RWPE1 (cell line): ENCODE results near the gene C7orf57.
"Not testable (repeated sequence)": the region's sequence is repeated elsewhere in the genome, so short reads cannot be mapped to it uniquely, and the experiment has no call there.

Experiments used
- CTCF ChIA-PET: fragments of 350-600 bp; sonication (Branson Sonifier 250); formaldehyde crosslinking; extraction: SDS; loops from one replicate; lab custom pipeline; 2021; lab: Yijun Ruan, JAX
- POLR2A ChIA-PET: fragments of 400-600 bp; formaldehyde crosslinking; extraction: SDS; loops from one replicate; lab custom pipeline; 2020; ENCODE audit warnings: antibody characterized with exemption; ENCODE audit not compliant: low non-redundant PET; lab: Yijun Ruan, JAX
- DNase-seq: peaks from one replicate; pipeline ENCODE4 v3.0.0; 2012; ENCODE audit warnings: low spot score
- H3K27ac ChIP-seq: fragments of 450-650 bp; 2 replicates; pipeline ENCODE4 v1.5.1; 2017
- TF ChIP-seq, protein P1 (sequence below): fragments of 450-650 bp; conservative IDR thresholded peaks from 2 replicates; pipeline ENCODE4 v1.5.1; 2017; ENCODE audit warnings: low read depth, mild to moderate bottlenecking

Gene C7orf57

DNA sequence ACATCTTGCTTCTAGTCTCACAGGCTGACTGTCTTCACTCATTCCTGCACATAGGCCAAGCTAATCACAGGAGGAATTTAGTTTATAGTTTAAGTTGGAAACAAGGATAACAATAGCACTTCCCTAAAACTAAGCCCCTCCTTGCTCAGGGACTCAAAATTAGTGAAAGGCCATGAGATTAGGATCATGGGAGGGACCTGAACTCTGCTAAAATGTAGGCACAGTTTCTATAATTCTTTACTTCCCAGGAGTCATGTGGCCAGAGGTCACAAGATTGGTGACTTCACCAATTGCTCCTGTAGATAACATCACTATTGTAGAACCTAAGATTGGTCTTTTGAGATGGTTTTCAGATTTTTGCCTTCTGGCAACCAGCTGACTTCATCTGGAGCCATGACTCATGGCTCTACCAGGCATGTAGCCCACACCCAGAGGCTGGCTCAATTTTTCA is 38.9 kb downstream of the C7orf57 start:
- ChIA-PET CTCF (no interaction called here), POLR2A (no interaction called here)
- no peak overlapping the region for H3K27ac ChIP-seq
- DNase-seq, result no peak
- TF ChIP-seq, protein P1, sequence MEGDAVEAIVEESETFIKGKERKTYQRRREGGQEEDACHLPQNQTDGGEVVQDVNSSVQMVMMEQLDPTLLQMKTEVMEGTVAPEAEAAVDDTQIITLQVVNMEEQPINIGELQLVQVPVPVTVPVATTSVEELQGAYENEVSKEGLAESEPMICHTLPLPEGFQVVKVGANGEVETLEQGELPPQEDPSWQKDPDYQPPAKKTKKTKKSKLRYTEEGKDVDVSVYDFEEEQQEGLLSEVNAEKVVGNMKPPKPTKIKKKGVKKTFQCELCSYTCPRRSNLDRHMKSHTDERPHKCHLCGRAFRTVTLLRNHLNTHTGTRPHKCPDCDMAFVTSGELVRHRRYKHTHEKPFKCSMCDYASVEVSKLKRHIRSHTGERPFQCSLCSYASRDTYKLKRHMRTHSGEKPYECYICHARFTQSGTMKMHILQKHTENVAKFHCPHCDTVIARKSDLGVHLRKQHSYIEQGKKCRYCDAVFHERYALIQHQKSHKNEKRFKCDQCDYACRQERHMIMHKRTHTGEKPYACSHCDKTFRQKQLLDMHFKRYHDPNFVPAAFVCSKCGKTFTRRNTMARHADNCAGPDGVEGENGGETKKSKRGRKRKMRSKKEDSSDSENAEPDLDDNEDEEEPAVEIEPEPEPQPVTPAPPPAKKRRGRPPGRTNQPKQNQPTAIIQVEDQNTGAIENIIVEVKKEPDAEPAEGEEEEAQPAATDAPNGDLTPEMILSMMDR, result no peak

DNA sequence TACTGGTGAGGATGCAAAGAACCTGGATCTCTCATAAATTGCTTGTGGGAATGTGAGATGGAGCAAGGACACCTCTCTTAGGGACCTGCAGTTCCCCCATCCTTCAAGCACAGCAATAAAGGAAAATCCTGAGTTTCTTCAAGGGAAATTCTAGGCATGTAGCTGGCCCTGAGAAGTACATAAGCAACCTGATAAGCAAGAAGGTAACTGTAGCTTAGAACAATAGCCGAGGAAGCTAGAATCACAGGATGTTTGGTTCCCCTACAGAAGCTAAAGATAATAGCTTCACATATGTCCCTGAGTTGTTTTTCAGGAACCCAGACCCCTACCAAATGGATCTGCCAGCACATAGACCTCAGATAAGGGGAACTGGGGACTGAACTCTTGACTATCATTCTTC is 42.1 kb downstream of the C7orf57 start:
- POLR2A ChIA-PET, result no interaction called here
- CTCF ChIA-PET, result interaction anchor here (0.5 to 0.6 kb wide), 2 partner anchors 26 to 132 kb away, joined by 3 to 4 read pairs; no protein-coding TSS in a partner anchor
- TF ChIP-seq, protein P1, result no peak
- no peak overlapping the region for H3K27ac ChIP-seq
- DNase-seq, result no peak

DNA sequence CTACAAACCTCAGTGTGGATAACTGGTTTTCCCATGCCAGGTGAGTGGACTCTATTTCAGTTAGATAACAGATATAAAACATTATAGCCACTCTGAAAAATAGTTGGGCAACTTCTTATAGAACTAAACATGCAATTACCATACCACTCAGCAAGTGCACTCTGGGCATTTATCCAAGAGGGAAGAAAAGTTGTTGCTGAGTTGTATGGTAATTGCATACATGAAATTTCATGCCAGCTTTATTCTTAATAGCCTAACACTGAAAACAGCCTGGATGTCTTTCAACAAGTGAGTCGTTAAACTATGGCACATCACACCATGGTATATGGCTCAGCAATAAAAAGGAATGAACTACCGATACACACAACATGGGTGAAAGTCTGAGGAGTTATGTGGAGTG is 43.1 kb downstream of the C7orf57 start:
- peak overlapping the region; percentile 25; the same call in 1 of the 2 replicates for H3K27ac ChIP-seq
- no peak for DNase-seq
- POLR2A ChIA-PET, result no interaction called here
- TF ChIP-seq, protein P1, result no peak
- CTCF ChIA-PET, result no interaction called here

DNA sequence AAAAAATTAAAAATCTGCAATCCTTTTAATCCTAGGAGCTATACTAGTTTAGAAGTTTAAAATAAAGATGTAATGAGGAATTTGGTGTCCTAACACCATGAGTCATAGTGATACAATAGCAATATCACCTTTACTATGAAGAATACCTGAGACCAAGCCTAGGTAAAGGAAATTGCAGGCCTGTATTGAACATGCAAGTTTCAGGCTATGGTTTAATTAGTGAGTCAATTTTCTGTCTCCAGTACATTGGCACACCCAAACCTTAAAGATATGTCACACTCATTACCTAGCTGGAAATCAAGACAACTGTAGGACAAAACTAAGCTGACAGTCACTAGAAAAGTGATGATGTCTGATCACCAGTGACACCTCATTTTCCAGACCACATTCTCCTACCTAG is 47.0 kb downstream of the C7orf57 start:
- POLR2A ChIA-PET, CTCF ChIA-PET, DNase-seq, H3K27ac ChIP-seq: not testable (repeated sequence)

DNA sequence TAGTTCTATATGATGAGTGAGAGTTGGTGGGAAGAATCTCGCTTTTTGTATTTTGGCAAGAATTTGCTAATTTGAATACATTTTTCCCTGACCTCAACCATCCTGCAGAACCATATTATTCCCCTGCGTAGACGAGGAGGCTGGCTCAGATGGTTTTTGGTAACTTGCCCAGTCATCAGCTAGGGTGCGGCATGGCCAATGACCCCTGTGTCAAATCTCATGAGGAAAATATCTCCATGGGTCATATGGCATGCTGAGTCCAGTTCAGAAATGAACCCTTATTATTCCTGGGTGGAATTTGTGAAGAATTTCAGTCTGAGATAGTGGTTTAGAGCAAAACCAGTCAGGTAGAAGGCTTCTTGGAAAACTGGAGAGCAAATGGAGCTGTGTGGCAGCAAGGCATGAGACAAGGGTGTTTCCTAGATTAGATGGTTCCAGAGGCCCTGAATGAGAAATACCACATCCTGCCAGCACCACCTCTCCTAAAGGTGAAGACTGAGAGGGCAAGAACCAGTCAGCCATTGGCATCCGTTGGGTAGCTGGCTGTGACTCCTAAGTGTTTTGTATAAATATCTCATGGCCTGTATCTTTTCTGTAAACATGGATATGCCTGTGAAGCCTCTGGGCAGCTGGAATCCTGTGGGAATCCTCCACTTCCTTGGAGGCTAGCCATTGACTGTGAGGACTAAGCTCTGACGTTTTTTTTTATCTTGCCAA is 47.9 kb downstream of the C7orf57 start:
- TF ChIP-seq, protein P1, result no peak
- no peak overlapping the region for H3K27ac ChIP-seq
- ChIA-PET CTCF (no interaction called here), POLR2A (no interaction called here)
- no peak for DNase-seq

DNA sequence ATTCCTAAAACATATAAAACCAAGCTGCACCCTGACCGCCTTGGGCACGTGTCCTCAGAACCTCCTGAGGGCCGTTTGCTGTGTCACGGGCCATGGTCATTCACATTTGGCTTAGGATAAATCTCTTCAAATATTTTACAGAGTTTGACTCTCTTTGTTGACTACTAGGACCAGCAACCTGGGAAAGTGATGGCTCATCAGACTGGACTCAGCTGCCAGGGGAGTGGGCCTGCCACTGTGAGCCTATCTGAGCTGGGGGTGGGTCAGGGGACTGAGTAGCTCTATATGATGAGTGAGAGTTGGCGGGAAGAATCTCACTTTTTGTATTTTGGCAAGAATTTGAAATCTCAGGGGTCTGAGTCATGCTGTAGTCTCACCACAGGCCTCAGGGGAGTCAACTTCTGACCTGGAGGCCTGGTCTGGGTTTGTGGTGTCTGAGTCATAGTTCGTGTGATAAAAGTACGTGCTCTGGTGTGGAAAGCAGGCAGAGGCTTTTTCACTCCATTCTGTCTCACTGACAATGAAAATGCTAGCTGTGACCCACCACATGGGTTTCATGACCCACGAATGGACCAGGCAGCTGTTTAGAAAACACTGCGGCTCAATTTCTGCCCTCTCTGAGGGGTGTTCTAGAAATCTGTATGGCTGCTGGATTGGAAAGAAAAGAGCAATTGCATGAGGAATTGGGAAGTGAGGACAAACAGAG is 49.5 kb downstream of the C7orf57 start:
- ChIA-PET CTCF (no interaction called here), POLR2A (interaction anchor here (0.9 kb wide), 1 partner anchor 85 kb away, joined by 3 read pairs; no protein-coding TSS in a partner anchor)
- DNase-seq, result peak; percentile 96
- H3K27ac ChIP-seq, result peak overlapping the region; percentile 90
- TF ChIP-seq, protein P1, result no peak

DNA sequence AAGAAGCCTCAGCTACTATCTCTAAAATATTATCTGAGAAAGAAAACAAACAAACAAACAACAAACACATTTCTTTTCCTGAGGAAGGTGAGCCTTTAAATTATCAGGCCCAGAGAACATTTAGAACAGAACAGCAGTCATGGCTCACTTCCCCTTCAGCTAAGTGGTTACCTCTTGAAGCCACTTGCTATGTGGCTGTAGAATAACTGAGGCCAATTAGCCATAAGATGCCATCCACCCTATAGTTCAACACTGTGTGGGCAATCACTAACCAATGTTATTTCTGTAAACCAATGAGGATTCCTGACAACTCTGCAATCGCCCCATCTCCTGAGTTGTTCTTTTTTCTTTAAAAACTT is 50.1 kb downstream of the C7orf57 start:
- ChIA-PET POLR2A (interaction anchor here (0.9 kb wide), 1 partner anchor 86 kb away, joined by 3 read pairs; no protein-coding TSS in a partner anchor), CTCF (no interaction called here)
- TF ChIP-seq, protein P1, result no peak
- DNase-seq, result no peak
- peak overlapping the region; percentile 90 for H3K27ac ChIP-seq
